Left ventricle myocardium inferior (tissue), 1 donor: Measurements from ENCODE around the gene MAP3K5. TPM values are rescaled to one million over a fixed set of nuclear protein-coding genes. Genes with fewer than 3 reads are reported as not detected.

ENCODE experiments used
- DNase-seq: peaks from one replicate; pipeline ENCODE4 v3.0.0-alpha.2; 2020
- H3K27ac ChIP-seq: fragments of 200-600 bp; replicated peaks from 2 replicates; pipeline ENCODE4 v1.8.0; 2021
- H3K27me3 ChIP-seq: fragments of 200-600 bp; 2 replicates; pipeline ENCODE4 v1.8.0; 2021; ENCODE audit warnings: low read depth
- H3K36me3 ChIP-seq: fragments of 200-600 bp; 2 replicates; pipeline ENCODE4 v1.8.0; 2021
- H3K4me1 ChIP-seq: fragments of 200-600 bp; 2 replicates; pipeline ENCODE4 v1.8.0; 2021
- H3K4me3 ChIP-seq: fragments of 200-600 bp; 2 replicates; pipeline ENCODE4 v1.8.0; 2021; ENCODE audit warnings: mild to moderate bottlenecking, moderate library complexity
- H3K9me3 ChIP-seq: fragments of 200-600 bp; replicated peaks from 2 replicates; pipeline ENCODE4 v1.8.0; 2021
- intact Hi-C: fragments of 100-400 bp; cut with micrococcal nuclease; formaldehyde crosslinking; loops from one replicate; pipeline ENCODE4 v1.11.0; 2022
- total RNA-seq: library from RNA; stranded (reverse); fragmentation: NEBNext Ultra II Directional; extraction: Animal tissue kit (Norgen Biotek cat#: 25700); gene quantifications from one replicate; pipeline ENCODE4 v1.2.1, GENCODE V29; 2021
- TF ChIP-seq, protein P1 (sequence below): fragments of 200-600 bp; IDR thresholded peaks from 2 replicates; pipeline ENCODE4 v1.8.0; 2021; ENCODE audit warnings: antibody characterized with exemption, mild to moderate bottlenecking, borderline replicate concordance
- donor health status: DM: no; HTN: yes; CAD: no; lungs with severe emphysema.

MAP3K5 gene
- total RNA-seq, 1 donor from 2014 or later, result 44.1 TPM

DNA sequence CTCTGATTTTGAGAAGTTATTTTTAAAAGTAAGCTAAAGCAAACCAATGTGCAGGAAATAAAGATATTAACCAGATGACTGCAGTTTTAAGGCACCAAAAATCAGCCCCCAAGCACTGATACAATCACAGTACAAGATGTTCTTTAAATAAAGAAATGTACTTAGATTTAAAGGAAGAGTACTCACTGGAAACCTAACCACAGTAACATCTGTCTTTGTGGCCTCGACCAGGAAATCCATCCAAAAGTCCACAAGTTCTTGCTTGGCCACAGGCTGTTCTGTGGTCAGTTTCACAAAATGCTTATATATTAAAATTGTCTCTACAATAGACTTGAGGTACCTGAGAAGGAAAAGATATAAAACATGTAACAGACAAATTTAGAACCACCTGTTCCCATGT, 136.2 kb downstream of the MAP3K5 start:
- no peak for DNase-seq
- intact Hi-C loops, result no loop called here
- Histone ChIP-seq H3K4me1 (no peaks in the 10 kb centered on the region), H3K4me3 (no peak overlapping the region), H3K27me3 (no peaks in the 10 kb centered on the region), H3K9me3 (no peaks in the 10 kb centered on the region), H3K27ac (no peak overlapping the region), H3K36me3 (peaks cover 20% of the 10 kb centered on the region)
- TF ChIP-seq, protein P1, sequence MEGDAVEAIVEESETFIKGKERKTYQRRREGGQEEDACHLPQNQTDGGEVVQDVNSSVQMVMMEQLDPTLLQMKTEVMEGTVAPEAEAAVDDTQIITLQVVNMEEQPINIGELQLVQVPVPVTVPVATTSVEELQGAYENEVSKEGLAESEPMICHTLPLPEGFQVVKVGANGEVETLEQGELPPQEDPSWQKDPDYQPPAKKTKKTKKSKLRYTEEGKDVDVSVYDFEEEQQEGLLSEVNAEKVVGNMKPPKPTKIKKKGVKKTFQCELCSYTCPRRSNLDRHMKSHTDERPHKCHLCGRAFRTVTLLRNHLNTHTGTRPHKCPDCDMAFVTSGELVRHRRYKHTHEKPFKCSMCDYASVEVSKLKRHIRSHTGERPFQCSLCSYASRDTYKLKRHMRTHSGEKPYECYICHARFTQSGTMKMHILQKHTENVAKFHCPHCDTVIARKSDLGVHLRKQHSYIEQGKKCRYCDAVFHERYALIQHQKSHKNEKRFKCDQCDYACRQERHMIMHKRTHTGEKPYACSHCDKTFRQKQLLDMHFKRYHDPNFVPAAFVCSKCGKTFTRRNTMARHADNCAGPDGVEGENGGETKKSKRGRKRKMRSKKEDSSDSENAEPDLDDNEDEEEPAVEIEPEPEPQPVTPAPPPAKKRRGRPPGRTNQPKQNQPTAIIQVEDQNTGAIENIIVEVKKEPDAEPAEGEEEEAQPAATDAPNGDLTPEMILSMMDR, result no peak

DNA sequence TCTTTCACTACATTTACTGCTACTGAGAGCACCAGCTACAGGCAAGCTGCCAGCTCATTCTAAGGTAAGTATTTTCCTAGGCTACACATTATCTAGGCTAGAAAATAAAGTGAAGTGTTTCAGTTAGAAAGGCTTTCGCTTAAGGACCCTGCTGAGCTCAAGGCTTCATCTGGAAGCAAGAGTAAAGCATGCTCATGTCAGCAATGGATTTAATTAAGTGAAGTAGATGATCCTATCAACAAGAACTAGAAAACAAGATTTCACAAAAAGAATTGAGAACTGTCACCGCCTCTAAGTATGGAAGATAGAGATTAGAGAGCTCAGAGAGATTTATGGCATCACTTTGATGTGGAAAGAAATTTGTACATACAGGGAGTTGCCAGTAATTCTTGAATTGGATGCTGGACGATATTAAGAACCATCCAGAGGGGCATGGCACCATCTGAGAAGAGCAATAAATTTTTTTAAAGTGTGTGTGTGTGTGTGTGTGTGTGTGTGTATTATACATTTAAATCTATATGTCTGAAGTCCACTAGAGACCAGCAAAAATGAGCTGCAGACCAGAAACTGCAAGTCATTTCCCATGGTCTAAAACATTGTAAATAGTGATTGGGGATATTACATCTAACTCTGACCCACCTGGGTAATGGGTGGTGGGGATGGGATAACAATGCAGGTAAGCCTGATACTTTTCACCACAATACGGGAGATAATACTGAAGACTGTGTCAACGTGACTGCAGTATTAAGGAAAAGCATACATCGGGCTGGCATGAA, 136.8 kb downstream of the MAP3K5 start:
- Histone ChIP-seq H3K9me3 (no peaks in the 10 kb centered on the region), H3K36me3 (peaks cover 20% of the 10 kb centered on the region), H3K27ac (no peak overlapping the region), H3K27me3 (no peaks in the 10 kb centered on the region), H3K4me1 (no peaks in the 10 kb centered on the region), H3K4me3 (no peak overlapping the region)
- intact Hi-C loops, result no loop called here
- TF ChIP-seq, protein P1, result no peak
- no peak for DNase-seq

DNA sequence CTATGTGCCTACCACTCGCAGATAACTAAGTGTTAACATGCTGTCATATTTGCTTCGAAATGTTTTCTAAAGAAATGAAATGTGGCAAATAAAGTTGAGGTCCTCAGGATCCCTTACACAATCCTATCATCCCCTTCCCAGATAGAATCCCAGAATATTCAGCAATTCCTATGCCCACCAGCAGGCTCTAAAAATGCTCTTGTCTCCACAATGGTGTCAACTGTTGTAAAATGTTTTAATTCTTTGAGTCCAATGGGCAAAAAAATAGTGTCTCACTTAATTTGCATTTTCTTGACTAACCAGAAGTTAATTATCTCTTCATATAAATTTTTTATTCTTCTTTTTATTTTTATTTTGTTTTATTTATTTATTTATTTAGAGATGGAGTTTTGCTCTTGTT, 138.2 kb downstream of the MAP3K5 start:
- Histone ChIP-seq H3K27me3 (no peaks in the 10 kb centered on the region), H3K27ac (no peak overlapping the region), H3K4me1 (no peaks in the 10 kb centered on the region), H3K9me3 (no peaks in the 10 kb centered on the region), H3K4me3 (no peak overlapping the region), H3K36me3 (peaks cover 19% of the 10 kb centered on the region)
- no peak for DNase-seq
- TF ChIP-seq, protein P1, result no peak
- intact Hi-C loops, result no loop called here

DNA sequence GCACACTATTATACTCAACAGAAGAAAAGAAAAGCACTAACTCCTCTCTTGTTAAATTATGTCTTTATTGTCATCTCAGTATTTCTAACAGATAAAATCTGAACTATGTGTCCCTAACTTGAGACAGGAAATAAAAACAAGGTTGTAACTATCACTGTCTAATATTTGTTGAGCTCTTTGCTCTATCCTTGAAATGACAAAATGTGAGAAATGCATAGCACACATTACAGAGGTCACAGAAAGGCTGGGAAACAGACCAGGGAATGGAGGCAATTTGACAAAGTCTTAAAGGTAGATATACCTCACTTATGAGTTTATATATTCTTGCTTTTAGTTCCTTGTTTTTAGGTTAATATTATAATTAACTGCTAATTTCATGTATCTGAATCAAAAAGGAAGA, 139.6 kb downstream of the MAP3K5 start:
- DNase-seq, result no peak
- TF ChIP-seq, protein P1, result no peak
- Histone ChIP-seq H3K4me1 (peaks cover 13% of the 10 kb centered on the region), H3K27ac (no peak overlapping the region), H3K9me3 (no peaks in the 10 kb centered on the region), H3K36me3 (peaks cover 11% of the 10 kb centered on the region), H3K27me3 (no peaks in the 10 kb centered on the region), H3K4me3 (no peak overlapping the region)
- intact Hi-C loops, result no loop called here

DNA sequence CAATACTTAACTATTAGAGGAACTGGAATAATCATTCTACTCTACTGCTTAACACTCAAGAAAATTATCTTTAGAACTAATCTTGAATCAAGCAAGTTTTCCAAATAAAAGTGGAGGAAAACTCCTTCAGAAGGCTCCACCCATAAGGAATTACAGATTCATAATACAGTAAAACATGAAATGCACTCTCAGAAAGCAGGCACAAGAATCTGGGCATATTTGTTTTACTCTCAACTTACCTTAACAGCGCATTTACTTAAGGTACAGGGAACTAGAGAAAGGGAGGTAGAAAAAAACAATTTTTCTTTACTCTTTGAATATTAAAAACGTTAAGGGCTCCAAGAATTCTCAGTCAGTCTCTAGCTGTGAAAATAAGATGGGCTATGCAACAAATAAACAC, 140.3 kb downstream of the MAP3K5 start:
- peaks cover 10% of the 10 kb centered on the region for H3K36me3 ChIP-seq
- no peaks in the 10 kb centered on the region for H3K27me3 ChIP-seq
- TF ChIP-seq, protein P1, result no peak
- no peak overlapping the region for H3K4me3 ChIP-seq
- peaks cover 20% of the 10 kb centered on the region for H3K4me1 ChIP-seq
- no peak overlapping the region for H3K27ac ChIP-seq
- intact Hi-C loops, result no loop called here
- no peaks in the 10 kb centered on the region for H3K9me3 ChIP-seq
- DNase-seq, result no peak
